CD4-positive, alpha-beta T cell treated with Interleukin-6 at 100 ng/mL for 8 hours (primary cell): ENCODE results near the gene SLC9A6.

Experiments
- DNase-seq: peaks from one replicate; pipeline ENCODE4 v3.0.0-alpha.2; 2020; ENCODE audit warnings: mixed read lengths, low spot score

SLC9A6 gene

DNA sequence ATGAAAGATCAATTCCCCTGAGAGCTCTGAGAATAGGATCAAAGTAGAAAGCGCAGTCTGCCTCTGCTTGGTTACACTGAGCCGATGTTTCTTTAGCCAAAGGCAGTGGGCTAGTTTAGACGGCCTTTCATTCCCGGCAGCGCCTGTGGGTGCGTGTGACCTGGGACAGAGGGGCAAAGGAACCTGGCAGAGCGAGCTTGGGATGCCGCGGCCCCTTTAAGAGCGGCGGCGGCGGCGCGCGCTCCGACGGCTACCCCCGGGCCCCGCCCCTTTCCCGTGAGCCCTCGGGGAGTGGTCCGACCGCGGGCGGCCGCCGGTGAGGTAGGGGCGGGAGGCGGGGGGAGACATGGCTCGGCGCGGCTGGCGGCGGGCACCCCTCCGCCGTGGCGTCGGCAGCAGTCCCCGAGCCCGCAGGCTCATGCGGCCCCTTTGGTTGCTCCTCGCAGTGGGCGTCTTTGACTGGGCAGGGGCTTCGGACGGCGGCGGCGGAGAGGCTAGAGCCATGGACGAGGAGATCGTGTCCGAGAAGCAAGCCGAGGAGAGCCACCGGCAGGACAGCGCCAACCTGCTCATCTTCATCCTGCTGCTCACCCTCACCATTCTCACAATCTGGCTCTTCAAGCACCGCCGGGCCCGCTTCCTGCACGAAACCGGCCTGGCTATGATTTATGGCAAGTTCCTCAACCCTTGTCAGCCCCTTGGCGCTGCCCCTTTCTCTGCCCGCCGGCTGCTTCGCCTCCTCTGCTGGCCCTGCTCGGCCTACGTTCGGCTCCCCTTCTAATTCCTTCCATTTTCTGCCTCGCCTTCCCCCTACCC lies at the start of gene SLC9A6:
Gene SLC9A6 (plus strand): TSS at position 279 of the 816 bp plus-strand sequence. CDS start 224 bp downstream, at position 503.
- peak; percentile 56 for DNase-seq

GRCh38 chrX:135944486-135944885 lies 40.7 kb upstream of the SLC9A6 start:
- no peak for DNase-seq

DNA sequence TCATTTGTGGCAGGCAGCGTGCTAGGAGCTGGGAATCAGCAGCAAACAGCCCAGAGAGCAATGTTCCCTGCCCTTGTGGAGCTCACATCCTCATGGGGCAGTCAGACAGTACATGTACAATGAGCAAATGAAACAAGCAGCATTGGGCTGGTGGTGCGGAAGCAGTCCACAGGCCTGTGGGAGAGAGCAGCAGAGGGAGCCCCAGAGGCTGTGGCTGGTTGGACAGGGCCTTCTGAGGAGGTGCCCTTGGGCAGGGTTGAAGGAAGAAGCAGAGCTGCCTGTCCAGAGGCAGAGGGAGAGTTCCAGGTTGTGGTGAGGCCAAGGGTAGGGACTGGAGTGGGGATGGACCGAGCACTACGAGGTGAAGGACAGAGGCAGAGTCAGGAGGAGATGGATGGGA lies 33.9 kb upstream of the SLC9A6 start:
- no peak for DNase-seq

- DNase-seq = no peak
Measured at GRCh38 chrX:135973025-135973547, 12.1 kb upstream of the SLC9A6 start.

- peak; percentile 86 for DNase-seq
Measured at GRCh38 chrX:135973548-135974278, 11.5 kb upstream of the SLC9A6 start, which contains the start of gene MMGT1. MMGT1 (minus strand) TSS chrX:135973988; CDS start chrX:135973675, 313 bp downstream.

DNA sequence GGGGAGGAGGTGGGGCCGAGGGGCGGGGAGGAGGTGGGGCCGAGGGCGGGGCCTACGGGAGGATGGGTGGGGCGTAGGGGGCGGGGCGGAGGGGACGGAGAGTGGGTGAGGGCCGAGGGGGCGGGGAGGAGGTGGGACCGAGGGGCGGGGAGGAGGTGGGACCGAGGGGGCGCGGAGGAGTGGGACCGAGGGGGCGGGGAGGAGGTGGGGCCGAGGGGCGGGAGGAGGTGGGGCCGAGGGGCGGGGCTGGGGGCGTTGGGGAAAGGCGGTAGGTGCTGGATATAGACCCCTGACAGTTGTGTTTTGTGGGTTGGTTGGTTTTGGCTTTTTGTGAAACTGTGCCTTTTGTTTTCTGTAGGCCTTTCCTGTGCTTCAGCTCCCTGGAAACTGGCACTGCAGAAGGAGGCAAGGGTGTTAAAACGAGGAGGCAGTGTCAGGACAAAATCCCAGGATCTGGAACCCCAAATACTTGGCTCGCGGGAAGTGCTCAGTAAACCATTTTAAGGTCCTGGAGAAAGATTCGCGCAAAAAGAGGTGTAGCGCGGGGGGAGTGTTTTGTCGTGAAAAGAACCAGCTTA lies 10.9 kb upstream of the SLC9A6 start:
- peak; percentile 84 for DNase-seq

DNA sequence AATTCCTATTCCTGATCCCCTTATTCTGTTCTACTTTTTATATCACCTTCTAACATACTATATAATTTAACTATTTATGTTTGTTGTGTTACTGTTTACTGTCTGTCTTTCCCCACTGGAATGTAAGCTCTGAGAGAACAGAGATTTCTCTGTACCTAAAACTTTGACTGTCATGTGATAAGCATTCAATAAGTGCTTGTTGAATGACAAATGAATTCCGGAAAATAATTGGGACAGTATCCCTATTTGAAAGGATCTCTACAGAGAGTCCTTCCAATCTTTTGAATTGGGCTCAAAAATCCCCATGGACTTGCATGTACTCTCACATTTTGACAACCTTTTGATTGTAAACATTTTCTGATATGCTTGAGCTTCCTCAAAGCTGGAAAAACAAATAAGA lies 9.8 kb upstream of the SLC9A6 start:
- no peak for DNase-seq

- no peak for DNase-seq
Measured at GRCh38 chrX:135977611-135978010, 7.6 kb upstream of the SLC9A6 start.

DNA sequence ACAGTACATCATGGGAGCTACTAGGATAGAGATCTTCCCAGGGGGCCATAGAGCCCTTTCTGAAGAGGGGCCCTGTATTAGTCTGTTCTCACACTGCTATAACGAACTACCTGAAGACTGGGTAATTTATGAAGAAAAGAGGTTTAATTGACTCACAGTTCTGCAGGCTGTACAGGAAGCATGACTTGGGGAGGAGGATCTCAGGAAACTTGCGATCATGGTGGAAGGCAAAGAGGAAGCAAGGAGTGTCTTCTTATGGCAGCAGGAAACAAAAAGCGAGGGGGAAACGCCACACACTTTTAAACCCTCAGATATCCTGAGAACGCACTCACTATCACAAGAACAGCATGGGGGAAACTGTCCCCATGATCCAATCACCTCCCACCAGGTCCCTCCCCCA lies 4.2 kb upstream of the SLC9A6 start:
- DNase-seq = no peak

- DNase-seq = no peak
Measured at GRCh38 chrX:135981668-135982067, 3.6 kb upstream of the SLC9A6 start.

DNA sequence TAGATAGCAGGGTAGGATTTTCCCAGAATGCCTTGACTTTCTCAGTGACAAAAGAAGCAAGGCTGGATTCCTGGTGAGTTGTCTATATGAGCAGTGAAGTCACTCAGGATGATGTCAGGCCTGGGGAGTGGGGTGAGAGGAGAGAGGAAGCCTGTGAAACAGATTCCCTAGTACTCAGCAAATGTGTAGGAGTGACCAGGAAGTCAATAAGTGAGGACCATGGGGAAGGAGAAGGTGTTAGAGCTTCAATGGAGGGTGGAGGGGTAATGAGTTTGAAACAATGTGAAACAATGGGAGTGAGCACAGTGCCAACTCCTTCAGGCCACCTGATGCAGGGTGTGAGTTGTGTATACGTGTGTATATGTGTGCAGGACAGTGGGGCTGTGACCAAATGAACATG lies 2.4 kb upstream of the SLC9A6 start:
- no peak for DNase-seq

- DNase-seq = no peak
Measured at GRCh38 chrX:135984256-135984655, 979 bp upstream of the SLC9A6 start.

DNA sequence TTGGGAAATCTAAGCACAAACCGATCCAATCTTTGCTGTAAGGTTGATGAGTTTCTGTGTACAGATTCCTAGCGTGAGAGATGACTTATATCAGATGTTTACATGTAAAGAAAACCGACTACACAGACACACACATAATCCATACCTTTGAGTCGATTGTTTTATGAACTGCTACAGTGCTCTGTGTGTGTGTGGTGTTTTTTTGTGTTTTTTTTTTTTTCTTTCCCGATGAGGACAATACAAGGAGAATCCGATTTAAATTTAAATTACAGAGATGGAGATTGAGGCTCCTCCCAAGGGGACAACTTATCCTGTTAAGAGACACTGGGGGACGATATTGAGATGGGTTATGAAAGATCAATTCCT lies 461 bp upstream of the SLC9A6 start:
- no peak for DNase-seq

- no peak for DNase-seq
Measured at GRCh38 chrX:135985973-135986310, 707 bp downstream of the SLC9A6 start.

- no peak for DNase-seq
Measured at GRCh38 chrX:135988245-135988644, 3.0 kb downstream of the SLC9A6 start.

GRCh38 chrX:136015016-136015415 lies 29.8 kb downstream of the SLC9A6 start:
- DNase-seq = no peak

DNA sequence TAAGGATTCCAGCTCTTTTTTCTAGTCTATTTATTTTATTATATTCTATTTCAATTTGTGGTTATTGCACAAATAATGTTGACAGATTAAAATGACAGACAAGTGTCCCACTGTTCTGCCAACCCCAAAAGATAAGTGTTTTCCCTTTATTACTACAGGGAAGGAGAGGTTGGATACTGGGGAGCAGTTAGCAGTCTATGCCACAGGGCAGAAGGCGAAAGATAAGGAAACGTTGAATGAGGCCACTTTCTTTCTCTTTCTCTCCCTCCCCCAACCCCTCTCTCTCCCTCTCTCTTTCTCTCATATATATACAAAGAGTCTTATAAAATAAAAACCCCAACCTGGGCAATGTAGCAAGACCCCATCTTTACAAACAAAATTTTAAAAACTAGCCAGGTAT lies 31.6 kb downstream of the SLC9A6 start:
- no peak for DNase-seq

GRCh38 chrX:136019226-136019625 lies 34.0 kb downstream of the SLC9A6 start:
- no peak for DNase-seq

DNA sequence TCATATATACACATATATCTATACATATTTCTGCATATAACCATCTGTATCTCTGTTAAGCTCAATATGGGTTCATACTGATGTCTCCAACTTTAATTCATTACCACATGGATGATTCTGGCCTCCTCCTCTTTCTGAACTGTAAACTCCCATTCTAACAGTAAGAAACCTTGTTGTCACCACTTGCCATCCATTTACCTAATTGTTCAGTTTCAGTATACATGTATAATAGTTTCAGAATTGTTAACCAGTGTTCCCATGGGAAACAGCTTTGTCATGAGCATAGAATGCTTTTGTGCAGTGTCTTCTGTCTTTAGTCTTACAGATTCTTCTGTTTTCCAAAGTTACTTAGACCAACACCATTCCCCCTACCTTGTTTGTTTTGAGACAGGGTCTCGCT lies 35.9 kb downstream of the SLC9A6 start:
- no peak for DNase-seq

DNA sequence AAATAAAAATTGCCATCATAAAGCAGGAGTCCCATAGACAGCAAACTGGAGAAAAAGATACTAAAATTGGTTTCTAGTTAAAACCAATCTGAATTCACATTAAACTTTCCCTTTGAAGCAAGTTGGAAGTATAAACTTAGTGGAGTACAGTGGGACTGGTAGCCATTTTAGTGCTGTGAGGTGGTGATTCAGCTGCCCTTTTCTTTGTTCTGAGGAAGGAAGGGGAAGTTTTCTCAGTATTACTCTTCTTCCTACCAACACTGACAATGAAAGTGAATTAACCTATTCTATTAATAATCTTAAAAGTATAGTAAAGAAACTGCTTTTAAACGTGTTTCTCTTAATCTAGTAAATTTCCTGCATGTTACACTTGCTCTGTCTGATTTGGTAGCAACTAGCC lies 36.7 kb downstream of the SLC9A6 start:
- DNase-seq = no peak

DNA sequence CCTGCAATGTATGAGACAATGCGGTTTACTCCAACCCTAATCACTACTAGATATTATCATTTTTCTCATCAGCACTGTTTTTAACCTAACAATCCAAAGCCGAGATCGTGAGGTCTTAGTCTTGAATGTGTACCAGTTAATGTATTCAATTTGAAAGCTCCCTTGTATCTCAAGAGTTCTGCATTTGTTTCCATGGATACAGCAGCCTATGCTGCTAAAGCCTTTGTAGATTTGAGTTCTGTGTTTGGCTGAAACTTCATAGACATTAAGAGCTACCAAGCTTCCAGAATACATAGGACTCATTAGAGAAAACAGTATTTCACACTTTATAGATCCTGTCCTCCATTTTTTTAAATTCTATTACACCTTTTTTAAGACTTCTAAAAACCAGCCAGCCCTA lies 39.9 kb downstream of the SLC9A6 start:
- DNase-seq = no peak

DNA sequence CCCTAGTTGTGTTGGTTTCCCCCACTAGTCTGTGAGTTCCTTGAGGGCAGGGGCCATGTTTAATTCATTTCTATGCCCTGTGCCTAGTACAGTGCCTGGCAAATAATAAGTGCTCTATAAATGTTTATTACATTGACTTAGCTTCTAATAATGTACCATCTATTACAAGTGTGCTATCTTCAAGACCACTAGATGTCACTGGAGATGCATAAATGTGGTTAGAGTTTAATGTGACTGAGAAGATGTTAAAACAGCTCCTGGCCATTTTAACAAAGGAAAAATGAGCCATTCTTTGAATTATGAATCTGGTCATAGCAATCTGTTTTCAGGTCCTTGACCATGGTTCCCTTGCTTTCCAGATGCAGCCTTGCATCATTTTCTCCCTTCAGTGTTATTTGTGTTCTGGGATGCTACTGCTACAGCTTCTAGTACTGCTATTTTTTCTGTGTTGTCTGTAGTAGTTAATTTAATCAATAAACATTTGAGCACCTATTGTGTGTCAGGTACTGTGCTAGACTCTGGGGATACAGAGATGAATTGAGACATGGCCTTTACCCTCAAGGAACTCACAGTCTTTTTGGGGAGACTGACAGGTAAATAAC lies 43.2 kb downstream of the SLC9A6 start:
- DNase-seq = peak; percentile 32

DNA sequence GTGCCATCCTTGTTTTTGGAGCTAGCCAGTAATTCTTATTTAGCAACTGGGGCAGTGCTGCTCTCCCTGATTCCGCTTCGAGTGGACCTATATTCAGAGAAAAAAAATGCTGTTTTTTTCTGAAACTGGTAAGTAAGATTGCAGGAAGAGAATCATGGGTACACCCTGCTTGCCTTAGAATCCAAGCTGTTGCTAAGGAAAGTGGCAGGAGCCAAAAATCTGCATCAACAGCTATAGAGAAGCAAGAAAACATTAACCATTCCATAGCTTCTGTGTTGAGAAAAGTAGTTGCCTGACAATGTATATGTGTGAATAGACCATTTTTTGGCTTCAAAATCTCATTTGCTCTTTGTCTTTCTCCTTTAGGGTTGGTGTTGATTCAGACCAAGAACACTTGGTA lies 44.5 kb downstream of the SLC9A6 start:
- no peak for DNase-seq
